BJ (cell line): ENCODE results near the gene SPG7. TPM values are rescaled to one million over a fixed set of nuclear protein-coding genes. Genes with fewer than 3 reads are reported as not detected.

Experiments used
- CTCF ChIA-PET: fragments of 350-600 bp; formaldehyde crosslinking; extraction: SDS; loops from one replicate; lab custom pipeline; 2021; ENCODE audit warnings: antibody characterized with exemption, inconsistent platforms; lab: Yijun Ruan, JAX
- POLR2A ChIA-PET: fragments of 300-600 bp; sonication (Branson Sonifier 250); formaldehyde crosslinking; extraction: SDS; loops from one replicate; lab custom pipeline; 2021; ENCODE audit warnings: antibody characterized with exemption; lab: Charles Lee
- DNase-seq: peaks from one replicate; pipeline ENCODE4 v3.0.0-alpha.2; 2011; ENCODE audit warnings: low read depth
- H3K27me3 ChIP-seq: 2 replicates; pipeline ENCODE4 v1.6.0; 2011; ENCODE audit warnings: low read length; ENCODE audit not compliant: control insufficient read depth, insufficient read depth
- H3K36me3 ChIP-seq: 2 replicates; pipeline ENCODE4 v1.5.1; 2011; ENCODE audit warnings: low read length; ENCODE audit not compliant: control insufficient read depth, insufficient read depth
- H3K4me3 ChIP-seq: 2 replicates; pipeline ENCODE4 v1.5.1; 2011; ENCODE audit warnings: low read depth, mild to moderate bottlenecking, control low read depth, low read length
- polyA plus RNA-seq: library from polyadenylated mRNA; depleted of rRNA; stranded (reverse); fragments of >200 nt; gene quantifications from 2 replicates; pipeline ENCODE4 v1.2.3, GENCODE V29; 2011
- TF ChIP-seq, protein P1 (sequence below): IDR thresholded peaks from 2 replicates; pipeline ENCODE4 v1.5.1; 2011; ENCODE audit warnings: low read depth, mild to moderate bottlenecking, control low read depth, inconsistent platforms, low read length, moderate library complexity; ENCODE audit not compliant: insufficient read depth

SPG7 gene
- polyA plus RNA-seq, 1 experiment, result 45.0 TPM

DNA sequence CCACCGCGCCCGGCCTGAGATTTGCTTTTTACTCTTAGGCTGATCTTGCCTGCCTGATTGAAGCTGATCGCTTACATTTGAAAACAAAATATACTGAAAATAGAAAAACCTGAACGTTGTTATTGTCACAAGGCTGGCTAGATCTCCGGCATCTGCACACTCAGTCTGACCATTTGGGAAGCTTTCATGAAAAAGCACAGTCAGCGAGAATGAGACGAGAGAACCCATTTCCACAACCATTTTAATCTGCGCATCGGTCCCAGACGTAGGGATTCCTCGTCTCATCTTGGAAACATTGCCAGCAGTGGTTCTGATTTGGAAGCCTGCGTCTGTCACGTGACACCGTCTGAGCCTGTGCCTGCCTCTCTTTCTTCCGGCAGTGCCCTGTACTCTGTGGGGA, 20.9 kb downstream of the SPG7 start:
- CTCF ChIA-PET, result interaction anchor here (1.3 kb wide), 1 partner anchor 20 kb away, joined by 4 read pairs; the partner anchor contains the start of gene SPG7
- H3K4me3 ChIP-seq, result no peak overlapping the region
- POLR2A ChIA-PET, result no interaction called here

DNA sequence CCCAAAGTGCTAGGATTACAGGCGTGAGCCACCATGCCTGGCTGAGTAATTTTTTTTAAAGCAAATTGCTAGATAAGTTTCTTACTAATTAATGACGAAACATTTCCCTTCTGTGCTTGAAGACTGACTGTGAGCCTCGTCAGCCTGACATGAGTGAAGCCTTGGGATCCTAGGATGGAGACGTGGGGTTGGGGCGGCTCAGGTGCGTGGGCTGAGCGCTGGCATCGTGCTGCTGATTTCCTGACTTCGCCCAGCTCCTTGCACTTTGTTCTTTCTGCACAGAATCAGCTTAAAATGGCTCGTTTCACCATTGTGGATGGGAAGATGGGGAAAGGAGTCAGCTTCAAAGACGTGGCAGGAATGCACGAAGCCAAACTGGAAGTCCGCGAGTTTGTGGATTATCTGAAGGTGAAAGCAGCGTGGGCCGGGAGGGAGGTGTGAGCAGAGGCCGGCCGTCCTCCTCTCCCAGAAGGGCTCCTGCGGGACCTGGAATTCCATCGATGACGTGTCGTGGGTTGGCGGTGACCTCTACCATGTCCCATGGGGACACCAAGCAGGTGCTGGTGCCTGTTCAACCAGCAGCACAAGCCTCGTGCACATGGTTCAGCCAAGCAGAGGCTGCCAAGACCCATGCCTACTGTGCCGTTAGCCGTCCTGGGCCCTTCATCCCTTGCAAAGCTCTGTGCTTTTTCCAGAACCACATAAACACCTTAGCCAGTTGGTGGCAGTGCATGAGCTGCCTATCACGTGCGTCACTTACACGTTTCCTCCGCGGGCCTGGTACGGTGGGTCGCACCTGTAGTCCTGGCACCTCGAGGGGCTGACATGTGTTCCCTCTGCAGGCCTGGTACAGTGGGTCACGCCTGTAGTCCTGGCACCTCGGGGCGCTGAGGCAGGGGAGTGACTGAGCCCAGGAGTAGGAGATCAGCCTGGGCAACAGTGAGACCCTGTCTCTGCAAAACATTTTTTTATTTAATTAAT, 22.5 kb downstream of the SPG7 start:
- TF ChIP-seq, protein P1, sequence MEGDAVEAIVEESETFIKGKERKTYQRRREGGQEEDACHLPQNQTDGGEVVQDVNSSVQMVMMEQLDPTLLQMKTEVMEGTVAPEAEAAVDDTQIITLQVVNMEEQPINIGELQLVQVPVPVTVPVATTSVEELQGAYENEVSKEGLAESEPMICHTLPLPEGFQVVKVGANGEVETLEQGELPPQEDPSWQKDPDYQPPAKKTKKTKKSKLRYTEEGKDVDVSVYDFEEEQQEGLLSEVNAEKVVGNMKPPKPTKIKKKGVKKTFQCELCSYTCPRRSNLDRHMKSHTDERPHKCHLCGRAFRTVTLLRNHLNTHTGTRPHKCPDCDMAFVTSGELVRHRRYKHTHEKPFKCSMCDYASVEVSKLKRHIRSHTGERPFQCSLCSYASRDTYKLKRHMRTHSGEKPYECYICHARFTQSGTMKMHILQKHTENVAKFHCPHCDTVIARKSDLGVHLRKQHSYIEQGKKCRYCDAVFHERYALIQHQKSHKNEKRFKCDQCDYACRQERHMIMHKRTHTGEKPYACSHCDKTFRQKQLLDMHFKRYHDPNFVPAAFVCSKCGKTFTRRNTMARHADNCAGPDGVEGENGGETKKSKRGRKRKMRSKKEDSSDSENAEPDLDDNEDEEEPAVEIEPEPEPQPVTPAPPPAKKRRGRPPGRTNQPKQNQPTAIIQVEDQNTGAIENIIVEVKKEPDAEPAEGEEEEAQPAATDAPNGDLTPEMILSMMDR, result no peak
- CTCF ChIA-PET, result no interaction called here
- POLR2A ChIA-PET, result no interaction called here
- Histone ChIP-seq H3K27me3 (no peaks in the 10 kb centered on the region), H3K36me3 (peaks cover 42% of the 10 kb centered on the region), H3K4me3 (no peak overlapping the region)
- DNase-seq, result no peak

More for the DNA sequence above, 20.9 kb downstream of the SPG7 start:
- Histone ChIP-seq H3K36me3 (peaks cover 44% of the 10 kb centered on the region), H3K27me3 (no peaks in the 10 kb centered on the region)
- no peak for DNase-seq
- TF ChIP-seq, protein P1, result no peak

DNA sequence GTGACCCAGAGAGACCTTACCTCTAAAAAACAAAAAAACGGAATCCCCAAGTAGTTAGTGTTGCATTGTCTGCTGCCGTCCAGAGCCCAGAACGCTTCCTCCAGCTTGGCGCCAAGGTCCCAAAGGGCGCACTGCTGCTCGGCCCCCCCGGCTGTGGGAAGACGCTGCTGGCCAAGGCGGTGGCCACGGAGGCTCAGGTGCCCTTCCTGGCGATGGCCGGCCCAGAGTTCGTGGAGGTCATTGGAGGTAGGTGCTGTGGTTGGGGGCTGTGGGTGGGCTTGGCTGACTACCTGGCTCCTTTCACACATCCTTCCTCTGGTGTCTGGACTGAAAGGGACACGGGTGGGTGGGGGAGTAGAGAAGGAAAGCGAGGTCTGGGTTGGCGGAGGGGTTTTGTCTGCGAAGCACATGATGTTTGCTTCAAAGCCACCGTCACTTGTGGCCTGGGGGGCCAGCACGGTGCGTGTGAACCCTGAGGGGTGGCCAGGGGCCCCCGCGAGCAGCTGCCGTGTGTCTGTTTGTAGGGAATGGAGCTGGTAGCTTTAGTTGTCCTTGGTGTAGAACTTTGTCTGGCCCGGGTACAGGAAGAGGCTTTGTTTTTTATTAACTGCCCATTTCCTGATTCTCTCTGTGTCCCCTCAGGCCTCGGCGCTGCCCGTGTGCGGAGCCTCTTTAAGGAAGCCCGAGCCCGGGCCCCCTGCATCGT, 23.8 kb downstream of the SPG7 start:
- ChIA-PET POLR2A (no interaction called here), CTCF (no interaction called here)
- Histone ChIP-seq H3K27me3 (no peaks in the 10 kb centered on the region), H3K4me3 (no peak overlapping the region), H3K36me3 (peaks cover 41% of the 10 kb centered on the region)
- TF ChIP-seq, protein P1, result no peak
- DNase-seq, result no peak

DNA sequence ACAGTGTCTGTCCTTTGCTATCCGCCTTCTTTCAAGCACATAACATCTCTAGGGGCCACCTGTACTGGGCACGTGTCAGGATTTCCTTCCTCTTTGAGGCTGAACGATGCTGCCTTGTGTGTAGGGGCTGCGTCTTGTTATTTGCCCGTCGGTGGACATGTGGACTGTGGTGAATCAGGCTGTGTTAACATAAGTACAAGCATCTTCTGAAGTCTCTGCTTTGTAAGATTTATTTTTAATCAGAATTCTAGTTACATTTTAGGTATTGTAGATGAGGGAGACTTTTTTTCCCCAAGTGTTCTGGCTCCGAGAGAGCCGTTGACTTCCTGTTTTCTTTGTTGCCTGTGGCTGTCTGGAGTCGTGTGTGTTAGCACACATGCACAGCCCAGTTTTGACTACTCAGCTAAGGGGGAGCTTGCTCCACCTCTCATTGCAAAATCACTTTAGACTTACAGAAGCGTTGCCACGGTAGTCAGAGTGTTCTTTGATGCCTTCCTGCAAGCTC, 26.1 kb downstream of the SPG7 start:
- TF ChIP-seq, protein P1, result no peak
- no peak for DNase-seq
- Histone ChIP-seq H3K36me3 (peaks cover 49% of the 10 kb centered on the region), H3K27me3 (no peaks in the 10 kb centered on the region), H3K4me3 (no peak overlapping the region)
- POLR2A ChIA-PET, result no interaction called here
- CTCF ChIA-PET, result no interaction called here

DNA sequence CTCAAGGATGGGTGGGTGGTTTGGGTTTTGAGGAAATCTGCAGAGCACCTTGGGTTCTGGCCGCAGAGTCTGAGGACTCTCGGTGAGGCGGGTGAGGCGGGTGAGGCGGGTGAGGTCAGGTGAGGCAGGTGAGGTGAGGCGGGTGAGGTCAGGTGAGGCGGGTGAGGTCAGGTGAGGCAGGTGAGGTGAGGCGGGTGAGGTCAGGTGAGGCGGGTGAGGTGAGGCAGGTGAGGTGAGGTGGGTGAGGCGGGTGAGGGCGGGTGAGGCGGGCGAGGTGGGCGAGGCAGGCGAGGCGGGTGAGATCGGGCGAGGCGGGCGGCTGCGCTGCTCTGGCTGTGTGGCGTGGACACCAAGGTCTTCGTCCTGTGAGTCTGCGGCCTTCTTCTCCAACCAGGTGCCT, 28.2 kb downstream of the SPG7 start:
- ChIA-PET POLR2A (no interaction called here), CTCF (no interaction called here)
- Histone ChIP-seq H3K36me3 (peaks cover 39% of the 10 kb centered on the region), H3K27me3 (no peaks in the 10 kb centered on the region), H3K4me3 (no peak overlapping the region)
- TF ChIP-seq, protein P1, result no peak
- DNase-seq, result no peak
